Measurements from ENCODE around the gene NHEJ1. TPM values are rescaled to one million over a fixed set of nuclear protein-coding genes. Genes with fewer than 3 reads are reported as not detected.

NHEJ1 gene
- total RNA-seq, 1 donor from 2014 or later, result 17.7 TPM

GRCh38 chr2:219165058-219165911 is 4.7 kb upstream of the NHEJ1 start:
- Mint-ChIP-seq H3K27ac (no peak overlapping the region), H3K4me1 (ENCODE audit: low read depth) (peaks cover 3% of the 10 kb centered on the region), H3K27me3 (peaks cover 4% of the 10 kb centered on the region), H3K36me3 (ENCODE audit: insufficient read depth) (no peaks in the 10 kb centered on the region), H3K9me3 (ENCODE audit: low read depth) (no peaks in the 10 kb centered on the region), H3K4me3 (ENCODE audit: low read depth) (no peak overlapping the region)
- TF ChIP-seq CTCF (IDR thresholded peaks at IDR 0.05; ENCODE audit: unreplicated experiment), result no peak
- no peak for DNase-seq (ENCODE audit: low spot score, unreplicated experiment)

- no peaks in the 10 kb centered on the region for H3K36me3 Mint-ChIP-seq (ENCODE audit: insufficient read depth)
- no peak for TF ChIP-seq CTCF (IDR thresholded peaks at IDR 0.05; ENCODE audit: unreplicated experiment)
- H3K27ac Mint-ChIP-seq, result no peak overlapping the region
- no peaks in the 10 kb centered on the region for H3K9me3 Mint-ChIP-seq (ENCODE audit: low read depth)
- DNase-seq (ENCODE audit: low spot score, unreplicated experiment), result no peak
- no peak overlapping the region for H3K4me3 Mint-ChIP-seq (ENCODE audit: low read depth)
- H3K27me3 Mint-ChIP-seq, result peaks cover 7% of the 10 kb centered on the region
- peaks cover 5% of the 10 kb centered on the region for H3K4me1 Mint-ChIP-seq (ENCODE audit: low read depth)
Observed at GRCh38 chr2:219163156-219163555, 2.5 kb upstream of the NHEJ1 start.

- H3K27me3 Mint-ChIP-seq, result peaks cover 7% of the 10 kb centered on the region
- H3K9me3 Mint-ChIP-seq (ENCODE audit: low read depth), result no peaks in the 10 kb centered on the region
- no peak for DNase-seq (ENCODE audit: low spot score, unreplicated experiment)
- peaks cover 3% of the 10 kb centered on the region for H3K36me3 Mint-ChIP-seq (ENCODE audit: insufficient read depth)
- H3K4me1 Mint-ChIP-seq (ENCODE audit: low read depth), result peaks cover 5% of the 10 kb centered on the region
- no peak overlapping the region for H3K27ac Mint-ChIP-seq
- no peak for TF ChIP-seq CTCF (IDR thresholded peaks at IDR 0.05; ENCODE audit: unreplicated experiment)
- H3K4me3 Mint-ChIP-seq (ENCODE audit: low read depth), result peak overlapping the region; percentile 89
Observed at GRCh38 chr2:219161097-219161496, 482 bp upstream of the NHEJ1 start.

- peaks cover 5% of the 10 kb centered on the region for H3K4me1 Mint-ChIP-seq (ENCODE audit: low read depth)
- H3K27ac Mint-ChIP-seq, result peak overlapping the region; percentile 91
- no peak for DNase-seq (ENCODE audit: low spot score, unreplicated experiment)
- H3K27me3 Mint-ChIP-seq, result peaks cover 7% of the 10 kb centered on the region
- H3K9me3 Mint-ChIP-seq (ENCODE audit: low read depth), result no peaks in the 10 kb centered on the region
- H3K36me3 Mint-ChIP-seq (ENCODE audit: insufficient read depth), result peaks cover 3% of the 10 kb centered on the region
- TF ChIP-seq CTCF (IDR thresholded peaks at IDR 0.05; ENCODE audit: unreplicated experiment), result no peak
- H3K4me3 Mint-ChIP-seq (ENCODE audit: low read depth), result peak overlapping the region; percentile 89
Observed at GRCh38 chr2:219159771-219160185, 837 bp downstream of the NHEJ1 start.

- H3K36me3 Mint-ChIP-seq (ENCODE audit: insufficient read depth), result peaks cover 3% of the 10 kb centered on the region
- H3K4me1 Mint-ChIP-seq (ENCODE audit: low read depth), result peaks cover 5% of the 10 kb centered on the region
- no peak overlapping the region for H3K27ac Mint-ChIP-seq
- no peaks in the 10 kb centered on the region for H3K9me3 Mint-ChIP-seq (ENCODE audit: low read depth)
- H3K4me3 Mint-ChIP-seq (ENCODE audit: low read depth), result no peak overlapping the region
- no peak for TF ChIP-seq CTCF (IDR thresholded peaks at IDR 0.05; ENCODE audit: unreplicated experiment)
- no peak for DNase-seq (ENCODE audit: low spot score, unreplicated experiment)
- H3K27me3 Mint-ChIP-seq, result peaks cover 7% of the 10 kb centered on the region
Observed at GRCh38 chr2:219158586-219158985, 2.0 kb downstream of the NHEJ1 start.

All from progenitor cell of endocrine pancreas (in vitro differentiated cells).